ENCODE data around the gene ZYG11A. TPM values are rescaled to one million over a fixed set of nuclear protein-coding genes. Genes with fewer than 3 reads are reported as not detected.
"Not testable (repeated sequence)": the region's sequence is repeated elsewhere in the genome, so short reads cannot be mapped to it uniquely, and the experiment has no call there.

ZYG11A gene
- total and polyA plus RNA-seq, 2 donors (not counting 3 experiments of a cell fraction or from before 2014, with no cell fraction given) = 0.40 to 2.1 TPM

DNA sequence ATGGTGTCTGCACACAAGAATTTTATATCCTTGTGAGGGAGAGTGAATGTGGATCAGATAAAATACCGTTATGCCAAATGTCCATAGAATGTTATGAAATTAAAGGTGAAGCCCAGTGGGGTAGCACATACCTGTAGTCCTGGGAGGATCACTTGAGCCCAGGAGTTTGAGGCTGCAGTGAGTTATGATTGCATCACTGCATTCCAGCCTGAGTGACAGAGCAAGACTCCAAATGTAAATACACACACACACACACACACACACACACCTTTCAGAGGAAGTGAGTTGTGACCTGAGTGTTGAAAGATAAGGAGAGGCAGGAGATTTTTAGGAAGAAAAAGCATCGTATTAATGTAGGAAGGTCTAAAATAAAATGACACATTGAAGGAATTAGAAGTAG lies 28.1 kb upstream of the ZYG11A start:
- Histone ChIP-seq H3K36me3 (ENCODE audit: control insufficient read depth in 2 of 2, extremely low read depth in 1 of 2, insufficient read depth in 2 of 2, low read length in 2 of 2) (peaks cover 0 to 4% of the 10 kb centered on the region in 2 experiments), H2AFZ (ENCODE audit: low read depth, low read length) (no peak overlapping the region), H3K9ac (replicated peaks; ENCODE audit: extremely low read depth, insufficient read depth, low read length) (no peak overlapping the region), H3K9me1 (replicated peaks; ENCODE audit: control insufficient read depth, extremely low read depth, insufficient read depth, low read length) (no peaks in the 10 kb centered on the region), H3K9me3 (replicated peaks; ENCODE audit: control insufficient read depth, insufficient read depth, low read length) (no peaks in the 10 kb centered on the region), H4K20me1 (replicated peaks; ENCODE audit: control insufficient read depth, extremely low read depth, insufficient read depth, low read length) (no peaks in the 10 kb centered on the region), H3K4me3 (replicated peaks in 1 of 3; ENCODE audit: insufficient read depth in 1 of 3, low read depth in 1 of 3, low read length in 3 of 3) (no peak overlapping the region), H3K27me3 (ENCODE audit: control insufficient read depth in 2 of 2, insufficient read depth in 2 of 2, low read length in 2 of 2) (no peaks in the 10 kb centered on the region), H3K4me2 (ENCODE audit: insufficient read depth, low read length) (no peak overlapping the region), H3K4me1 (ENCODE audit: control insufficient read depth, extremely low read depth, insufficient read depth, low read length) (no peaks in the 10 kb centered on the region), H3K79me2 (ENCODE audit: control insufficient read depth, insufficient read depth, low read length) (no peaks in the 10 kb centered on the region), H3K27ac (ENCODE audit: insufficient read depth, low read depth, low read length) (no peak overlapping the region)
- FAIRE-seq (no peak), DNase-seq (ENCODE audit: low read depth, low spot score) (no peak)
- POLR2A ChIA-PET = no interaction called here
- dilution Hi-C loops (cut with MboI; ENCODE audit: extremely low pct_ligation_motif_present, low sequenced_read_pairs) (no loop called here), intact Hi-C loops (cut with micrococcal nuclease) (no loop called here)
- no peak for TF ChIP-seq EZH2 (IDR thresholded peaks at IDR 0.05; ENCODE audit: borderline replicate concordance, low read depth, low read length, severe bottlenecking)
- TF ChIP-seq JUN (IDR thresholded peaks at IDR 0.05; ENCODE audit: borderline replicate concordance, insufficient read depth, insufficient read length, low read depth) = no peak
- TF ChIP-seq, protein P1, sequence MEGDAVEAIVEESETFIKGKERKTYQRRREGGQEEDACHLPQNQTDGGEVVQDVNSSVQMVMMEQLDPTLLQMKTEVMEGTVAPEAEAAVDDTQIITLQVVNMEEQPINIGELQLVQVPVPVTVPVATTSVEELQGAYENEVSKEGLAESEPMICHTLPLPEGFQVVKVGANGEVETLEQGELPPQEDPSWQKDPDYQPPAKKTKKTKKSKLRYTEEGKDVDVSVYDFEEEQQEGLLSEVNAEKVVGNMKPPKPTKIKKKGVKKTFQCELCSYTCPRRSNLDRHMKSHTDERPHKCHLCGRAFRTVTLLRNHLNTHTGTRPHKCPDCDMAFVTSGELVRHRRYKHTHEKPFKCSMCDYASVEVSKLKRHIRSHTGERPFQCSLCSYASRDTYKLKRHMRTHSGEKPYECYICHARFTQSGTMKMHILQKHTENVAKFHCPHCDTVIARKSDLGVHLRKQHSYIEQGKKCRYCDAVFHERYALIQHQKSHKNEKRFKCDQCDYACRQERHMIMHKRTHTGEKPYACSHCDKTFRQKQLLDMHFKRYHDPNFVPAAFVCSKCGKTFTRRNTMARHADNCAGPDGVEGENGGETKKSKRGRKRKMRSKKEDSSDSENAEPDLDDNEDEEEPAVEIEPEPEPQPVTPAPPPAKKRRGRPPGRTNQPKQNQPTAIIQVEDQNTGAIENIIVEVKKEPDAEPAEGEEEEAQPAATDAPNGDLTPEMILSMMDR (IDR thresholded peaks at IDR 0.05; ENCODE audit: extremely low read depth in 1 of 2, insufficient read depth in 1 of 2, low read depth in 1 of 2, low read length in 2 of 2) = no peak
- BruUV-seq (replicated peaks) = no TSS peak
- CTCF ChIA-PET = no interaction called here

DNA sequence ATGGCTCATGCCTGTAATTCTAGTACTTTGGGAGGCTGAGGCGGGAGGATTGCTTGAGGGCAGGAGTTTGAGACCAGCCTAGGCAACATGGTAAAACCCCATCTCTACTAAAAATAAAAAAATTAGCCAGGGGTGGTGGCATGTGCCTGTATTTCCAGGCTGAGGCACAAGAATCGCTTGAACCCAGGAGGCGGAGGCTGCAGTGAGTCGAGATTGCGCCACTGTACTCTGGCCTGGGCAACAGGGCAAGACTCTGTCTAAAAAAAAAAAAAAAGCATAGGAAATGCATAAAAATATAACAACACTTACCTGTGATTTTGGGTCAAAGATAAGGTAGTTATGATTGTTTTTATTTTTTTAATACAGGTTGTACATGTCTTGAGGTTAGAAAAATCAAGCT lies 21.7 kb upstream of the ZYG11A start:
- CTCF ChIA-PET = interaction anchor here (0.9 to 1.4 kb wide), 2 partner anchors 362 to 365 kb away, joined by 3 read pairs; no protein-coding TSS in a partner anchor

More for the DNA sequence above, 21.7 kb upstream of the ZYG11A start:
- H3K9ac ChIP-seq (replicated peaks; ENCODE audit: extremely low read depth, insufficient read depth, low read length); H3K4me1 ChIP-seq (ENCODE audit: control insufficient read depth, extremely low read depth, insufficient read depth, low read length); POLR2A ChIA-PET; H3K79me2 ChIP-seq (ENCODE audit: control insufficient read depth, insufficient read depth, low read length); dilution Hi-C loops (cut with MboI; ENCODE audit: extremely low pct_ligation_motif_present, low sequenced_read_pairs); BruUV-seq (replicated peaks); H3K27ac ChIP-seq (ENCODE audit: insufficient read depth, low read depth, low read length); H3K4me2 ChIP-seq (ENCODE audit: insufficient read depth, low read length); intact Hi-C loops (cut with micrococcal nuclease); DNase-seq (ENCODE audit: low read depth, low spot score); H3K9me1 ChIP-seq (replicated peaks; ENCODE audit: control insufficient read depth, extremely low read depth, insufficient read depth, low read length); H3K36me3 ChIP-seq (ENCODE audit: control insufficient read depth in 2 of 2, extremely low read depth in 1 of 2, insufficient read depth in 2 of 2, low read length in 2 of 2); H3K4me3 ChIP-seq (replicated peaks in 1 of 3; ENCODE audit: insufficient read depth in 1 of 3, low read depth in 1 of 3, low read length in 3 of 3); H3K9me3 ChIP-seq (replicated peaks; ENCODE audit: control insufficient read depth, insufficient read depth, low read length); FAIRE-seq; H2AFZ ChIP-seq (ENCODE audit: low read depth, low read length); H4K20me1 ChIP-seq (replicated peaks; ENCODE audit: control insufficient read depth, extremely low read depth, insufficient read depth, low read length); H3K27me3 ChIP-seq (ENCODE audit: control insufficient read depth in 2 of 2, insufficient read depth in 2 of 2, low read length in 2 of 2): not testable (repeated sequence)

All from endothelial cell of umbilical vein (primary cell).